Ramos (cell line): ENCODE results near the gene SNHG17.
"Not testable (repeated sequence)": the region's sequence is repeated elsewhere in the genome, so short reads cannot be mapped to it uniquely, and the experiment has no call there.

Experiments used
- in situ Hi-C: fragments of 300-500 bp; cut with MboI; formaldehyde crosslinking; loops from one replicate; pipeline ENCODE4 v1.14.3; 2022; ENCODE audit warnings: low sequenced_read_pairs; ENCODE audit not compliant: unreplicated experiment

Gene SNHG17

DNA sequence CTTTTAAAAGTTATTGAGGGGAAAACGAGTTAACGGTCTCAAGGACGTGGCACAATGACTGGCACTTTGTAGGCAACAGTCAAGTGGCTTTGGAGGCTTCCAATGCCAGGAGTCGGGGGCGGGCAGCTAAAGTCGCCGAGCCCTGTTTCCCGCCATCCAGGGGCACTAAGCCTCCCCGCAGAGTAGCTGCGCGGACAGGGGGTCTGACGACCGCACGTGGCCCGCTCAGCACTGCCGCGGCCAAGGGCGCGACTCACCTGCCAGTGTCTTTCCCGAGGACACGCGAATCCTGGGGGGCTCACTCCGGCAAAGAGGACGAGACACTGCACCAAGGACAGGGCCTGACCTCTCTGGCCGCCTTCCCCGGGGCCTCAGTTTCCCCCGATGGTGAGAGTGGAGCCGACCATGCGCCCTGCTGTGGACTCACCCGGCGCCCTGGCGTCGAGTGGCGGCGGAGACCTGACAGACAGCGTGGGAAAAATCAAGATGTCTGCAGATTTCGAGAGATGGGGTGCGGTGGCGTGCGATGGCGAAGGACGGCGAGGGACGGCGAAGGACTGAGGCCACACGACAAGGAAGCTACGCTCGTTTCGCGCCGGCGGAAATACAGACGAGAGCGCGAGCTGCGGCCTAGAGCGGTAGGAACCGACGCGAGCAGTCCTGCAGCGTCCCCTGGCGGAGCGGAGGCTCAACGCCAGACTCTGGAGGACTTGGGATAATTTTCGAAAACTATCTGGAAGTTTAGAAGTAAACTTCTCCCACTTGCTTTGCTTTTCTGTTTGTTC, at the start of gene SNHG17:
SNHG17 (minus strand) TSS at position 559 of the 785 bp plus-strand sequence.
- in situ Hi-C loops, result no loop called here

GRCh38 chr20:38479596-38479995, 44.5 kb upstream of the SNHG17 start:
- in situ Hi-C loops, result no loop called here

DNA sequence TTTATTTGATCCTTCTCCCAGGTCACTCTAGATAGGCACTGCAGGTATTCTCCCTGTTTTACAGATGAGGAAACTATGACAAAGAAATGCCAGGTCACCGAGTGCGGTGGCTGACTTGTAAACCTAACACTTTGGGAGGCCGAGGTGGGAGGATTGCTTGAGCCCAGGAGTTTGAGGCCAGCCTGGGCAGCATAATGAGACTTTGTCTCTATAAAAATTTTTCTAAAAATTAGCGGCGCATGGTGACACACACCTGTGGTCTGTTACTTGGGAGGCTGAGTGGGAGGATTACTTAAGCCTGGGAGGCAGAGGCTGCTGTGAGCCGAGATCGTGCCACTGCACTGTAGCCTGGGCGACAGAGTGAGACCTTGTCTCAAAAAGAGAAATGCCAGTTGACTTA, 42.6 kb upstream of the SNHG17 start:
- in situ Hi-C loops, result no loop called here

DNA sequence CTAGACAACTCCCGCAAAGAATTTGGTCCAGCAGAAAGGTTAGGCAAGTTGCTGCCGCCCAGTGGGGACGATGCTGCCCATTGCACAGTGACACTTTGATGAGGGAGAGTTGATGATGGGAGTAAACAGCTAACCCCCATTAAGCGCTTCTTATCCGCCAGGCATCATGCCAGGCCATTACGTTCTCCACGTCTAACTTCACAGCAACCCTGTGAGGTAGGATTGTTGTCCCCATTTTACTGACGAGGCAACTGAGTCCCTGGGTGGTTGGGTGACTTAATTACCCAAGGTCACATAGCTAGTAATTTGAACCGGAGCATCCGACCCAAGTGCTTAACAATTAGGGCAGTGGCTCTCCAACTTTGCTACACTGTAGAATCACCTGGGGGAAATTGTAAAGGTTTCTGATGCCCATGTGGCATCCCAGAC, 38.3 kb upstream of the SNHG17 start:
- in situ Hi-C loops, result no loop called here

- in situ Hi-C loops, result no loop called here
Observed at GRCh38 chr20:38472513-38473366, 37.6 kb upstream of the SNHG17 start, which contains the start of gene RALGAPB. RALGAPB (plus strand) TSS chr20:38472843; CDS start chr20:38488433, 15,590 bp downstream.

DNA sequence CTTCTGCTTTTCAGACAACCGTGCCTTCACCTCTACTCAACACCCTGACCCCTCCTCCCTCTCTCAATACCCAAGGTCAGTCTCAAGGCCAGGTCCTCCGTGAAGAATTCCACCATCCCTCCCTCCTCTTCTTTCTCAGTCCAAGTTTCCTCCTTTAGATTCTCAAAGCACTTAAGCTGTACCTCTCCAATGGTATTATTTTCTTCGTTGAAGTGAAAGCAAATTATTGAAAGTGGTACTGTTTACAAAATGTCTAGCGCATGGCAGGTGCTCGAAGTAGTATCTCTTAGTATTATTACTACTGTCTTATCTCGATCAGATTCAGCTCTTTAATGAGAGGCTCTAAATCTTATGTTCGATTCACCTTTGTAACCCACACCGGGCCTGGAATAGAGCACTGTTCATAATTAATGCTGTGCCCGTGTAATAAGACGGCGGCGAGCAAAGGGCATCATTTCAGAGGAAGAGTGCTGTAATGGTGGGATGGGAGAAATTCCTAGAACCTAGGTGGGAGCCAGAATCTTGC, 36.9 kb upstream of the SNHG17 start:
- in situ Hi-C loops, result no loop called here

GRCh38 chr20:38471245-38471644, 36.1 kb upstream of the SNHG17 start:
- in situ Hi-C loops, result no loop called here

- in situ Hi-C loops, result no loop called here
Observed at GRCh38 chr20:38466983-38467382, 31.9 kb upstream of the SNHG17 start.

DNA sequence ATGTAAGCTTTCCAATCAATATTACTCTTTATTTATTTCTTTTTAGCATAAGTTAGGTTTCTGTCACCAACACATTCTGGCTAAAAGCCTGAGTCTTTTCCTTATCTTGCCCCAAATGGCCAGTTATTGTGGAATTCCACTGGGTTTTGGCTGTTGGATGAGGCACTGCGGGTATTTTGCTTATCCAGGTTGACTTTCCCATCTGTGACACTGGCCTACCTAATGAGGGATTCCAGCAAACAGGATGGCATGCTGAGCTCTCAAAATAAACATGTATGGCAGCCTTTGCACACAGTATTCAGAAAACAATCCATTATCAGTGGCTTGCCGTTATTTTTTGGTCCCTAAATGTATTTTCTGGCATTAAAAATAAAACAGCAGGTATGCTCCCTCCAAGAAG, 31.0 kb upstream of the SNHG17 start:
- in situ Hi-C loops, result no loop called here

DNA sequence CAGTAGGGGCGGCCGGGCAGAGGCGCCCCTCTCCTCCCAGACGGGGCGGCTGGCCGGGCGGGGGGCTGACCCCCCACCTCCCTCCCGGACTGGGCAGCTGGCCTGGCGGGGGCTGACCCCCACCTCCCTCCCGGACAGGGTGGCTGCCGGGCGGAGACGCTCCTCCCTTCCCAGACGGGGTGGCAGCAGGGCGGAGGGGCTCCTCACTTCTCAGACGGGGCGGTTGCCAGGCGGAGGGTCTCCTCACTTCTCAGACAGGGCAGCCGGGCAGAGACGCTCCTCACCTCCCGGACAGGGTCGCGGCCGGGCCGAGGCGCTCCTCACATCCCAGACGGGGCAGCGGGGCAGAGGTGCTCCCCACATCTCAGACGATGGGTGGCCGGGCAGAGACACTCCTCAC, 26.4 kb upstream of the SNHG17 start:
- in situ Hi-C loops, result not testable (repeated sequence)

GRCh38 chr20:38461167-38461566, 26.0 kb upstream of the SNHG17 start:
- in situ Hi-C loops, result not testable (repeated sequence)

DNA sequence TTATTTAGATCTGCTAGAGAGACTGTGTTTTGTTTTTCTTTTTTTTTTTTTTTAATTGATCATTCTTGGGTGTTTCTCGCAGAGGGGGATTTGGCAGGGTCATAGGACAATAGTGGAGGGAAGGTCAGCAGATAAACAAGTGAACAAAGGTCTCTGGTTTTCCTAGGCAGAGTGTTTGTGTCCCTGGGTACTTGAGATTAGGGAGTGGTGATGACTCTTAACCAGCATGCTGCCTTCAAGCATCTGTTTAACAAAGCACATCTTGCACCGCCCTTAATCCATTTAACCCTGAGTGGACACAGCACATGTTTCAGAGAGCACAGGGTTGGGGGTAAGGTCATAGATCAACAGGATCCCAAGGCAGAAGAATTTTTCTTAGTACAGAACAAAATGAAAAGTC, 25.5 kb upstream of the SNHG17 start:
- in situ Hi-C loops, result not testable (repeated sequence)

- in situ Hi-C loops, result no loop called here
Observed at GRCh38 chr20:38460040-38460623, 25.0 kb upstream of the SNHG17 start.

DNA sequence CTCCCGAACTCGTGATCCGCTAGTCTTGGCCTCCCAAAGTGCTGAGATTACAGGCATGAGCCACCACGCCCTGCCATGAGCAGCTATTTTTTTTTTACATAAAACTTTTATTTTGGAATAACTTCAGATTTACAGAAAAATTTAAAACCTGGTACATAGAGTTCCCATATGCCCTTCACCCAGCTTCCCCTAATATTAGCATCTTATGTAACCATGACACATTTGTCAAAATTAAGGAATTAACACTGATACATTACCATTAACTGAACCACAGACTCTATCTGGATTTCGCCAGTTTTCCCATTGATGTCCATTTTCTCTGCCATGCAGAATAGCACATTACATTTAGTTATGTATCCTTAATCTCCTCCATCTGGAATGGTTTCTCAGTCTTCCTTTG, 23.2 kb upstream of the SNHG17 start:
- in situ Hi-C loops, result no loop called here

DNA sequence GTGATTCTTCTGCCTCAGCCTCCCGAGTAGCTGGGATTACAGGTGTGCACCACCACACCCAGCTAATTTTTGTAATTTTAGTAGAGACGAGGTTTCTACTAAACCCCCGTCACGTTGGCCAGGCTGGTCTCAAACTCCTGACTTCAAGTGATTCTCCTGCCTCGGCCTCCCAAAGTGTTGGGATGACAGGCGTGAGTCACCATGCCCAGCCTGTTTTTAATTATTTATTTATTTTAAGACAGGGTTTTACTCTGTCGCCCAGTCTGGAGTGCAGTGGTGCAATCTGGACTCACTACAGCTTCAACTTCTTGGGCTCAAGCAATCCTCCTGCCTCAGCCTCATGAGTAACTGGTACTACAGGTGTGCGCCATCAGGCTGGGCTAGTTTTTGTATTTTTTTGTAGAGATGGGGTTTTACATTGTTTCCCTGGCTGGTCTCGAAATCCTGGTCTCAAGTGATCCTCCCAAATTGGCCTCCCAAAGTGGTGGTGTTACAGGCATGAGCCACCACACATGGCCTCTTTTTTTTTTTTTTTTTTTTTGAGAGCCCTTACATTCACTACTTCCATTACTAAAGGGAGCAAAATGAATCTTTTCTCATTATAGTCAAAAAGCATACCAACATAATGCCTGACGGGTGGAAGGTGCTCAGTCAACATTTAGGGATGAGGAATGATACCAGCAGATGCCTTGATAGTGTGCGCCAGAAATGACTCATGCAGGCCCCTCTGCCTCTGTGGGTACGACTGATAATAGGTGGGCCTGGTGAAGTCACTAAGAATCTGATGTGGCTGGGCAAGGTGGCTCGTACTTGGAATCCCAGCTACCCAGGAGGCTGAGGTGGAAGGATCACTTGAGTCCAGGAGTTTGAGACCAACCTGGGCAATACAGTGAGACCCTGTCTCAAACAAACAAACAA, 19.7 kb upstream of the SNHG17 start:
- in situ Hi-C loops, result no loop called here

- in situ Hi-C loops, result no loop called here
Observed at GRCh38 chr20:38453941-38454340, 18.8 kb upstream of the SNHG17 start.

GRCh38 chr20:38452880-38453624, 17.9 kb upstream of the SNHG17 start:
- in situ Hi-C loops, result no loop called here

GRCh38 chr20:38450412-38450975, 15.4 kb upstream of the SNHG17 start:
- in situ Hi-C loops, result no loop called here

DNA sequence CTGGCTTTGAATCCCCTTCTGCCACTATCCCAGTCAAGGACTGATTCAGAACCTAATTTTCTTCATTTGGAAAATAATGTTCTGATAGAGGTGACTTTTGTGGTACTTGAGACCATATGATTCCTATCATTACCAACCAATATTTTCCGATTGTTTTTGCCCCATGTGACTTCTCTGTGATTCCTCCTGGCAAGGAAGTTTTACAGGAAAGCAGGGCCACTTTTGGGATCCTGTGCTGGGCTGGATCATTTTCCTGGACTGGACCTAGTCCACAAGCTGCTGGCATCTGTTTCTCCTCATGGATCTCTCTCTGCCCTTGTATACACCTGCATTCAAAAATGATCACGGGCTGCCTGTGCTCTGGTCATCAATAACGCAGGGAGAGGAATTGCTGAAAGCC, 13.9 kb upstream of the SNHG17 start:
- in situ Hi-C loops, result no loop called here
